ENCODE results near the gene KLHL21.

KLHL21 gene

DNA sequence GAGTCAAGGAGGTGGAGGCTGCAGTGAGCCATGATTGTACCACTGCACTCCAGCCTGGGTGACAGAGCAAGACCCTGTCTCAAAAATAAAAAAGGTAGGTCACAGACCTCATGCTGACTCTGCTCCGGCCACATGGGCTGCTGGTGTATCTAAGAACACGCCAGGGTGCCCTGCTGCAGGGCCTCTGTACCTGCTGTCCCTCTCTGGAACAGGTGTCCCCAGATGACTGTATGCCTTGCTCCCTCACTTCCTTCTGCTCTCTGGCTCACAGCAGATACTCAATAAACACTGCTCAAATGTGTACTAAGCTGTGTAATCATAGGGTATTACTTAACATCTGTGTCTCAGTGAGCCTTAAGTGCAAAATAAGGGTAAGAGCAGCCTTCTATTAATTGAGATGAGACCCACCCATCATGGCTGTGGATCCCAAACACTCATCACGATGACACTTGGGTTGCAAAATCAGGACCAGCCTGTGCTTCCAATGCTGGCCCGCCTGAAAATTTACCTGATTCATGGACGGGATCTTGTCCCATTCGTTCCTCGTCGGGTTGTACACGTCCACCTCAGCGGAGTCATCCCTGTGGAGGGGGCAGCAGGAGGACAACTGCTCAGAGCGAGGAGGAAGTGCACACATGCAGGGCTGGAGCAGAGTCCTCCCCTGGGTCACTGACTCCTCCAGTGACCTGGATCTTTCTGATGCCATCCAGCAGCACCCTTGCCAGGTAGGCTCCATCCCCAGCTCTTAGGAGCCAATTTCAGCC lies 7.5 kb downstream of the KLHL21 start:
- no peaks in the 10 kb centered on the region for H3K9me3 ChIP-seq
- H3K4me3 ChIP-seq (ENCODE audit: low read depth, low read length), result no peak overlapping the region
- no peaks in the 10 kb centered on the region for H3K27me3 ChIP-seq
- peaks cover 39% of the 10 kb centered on the region for H3K36me3 ChIP-seq
- no peak for DNase-seq
- TF ChIP-seq, protein P1, sequence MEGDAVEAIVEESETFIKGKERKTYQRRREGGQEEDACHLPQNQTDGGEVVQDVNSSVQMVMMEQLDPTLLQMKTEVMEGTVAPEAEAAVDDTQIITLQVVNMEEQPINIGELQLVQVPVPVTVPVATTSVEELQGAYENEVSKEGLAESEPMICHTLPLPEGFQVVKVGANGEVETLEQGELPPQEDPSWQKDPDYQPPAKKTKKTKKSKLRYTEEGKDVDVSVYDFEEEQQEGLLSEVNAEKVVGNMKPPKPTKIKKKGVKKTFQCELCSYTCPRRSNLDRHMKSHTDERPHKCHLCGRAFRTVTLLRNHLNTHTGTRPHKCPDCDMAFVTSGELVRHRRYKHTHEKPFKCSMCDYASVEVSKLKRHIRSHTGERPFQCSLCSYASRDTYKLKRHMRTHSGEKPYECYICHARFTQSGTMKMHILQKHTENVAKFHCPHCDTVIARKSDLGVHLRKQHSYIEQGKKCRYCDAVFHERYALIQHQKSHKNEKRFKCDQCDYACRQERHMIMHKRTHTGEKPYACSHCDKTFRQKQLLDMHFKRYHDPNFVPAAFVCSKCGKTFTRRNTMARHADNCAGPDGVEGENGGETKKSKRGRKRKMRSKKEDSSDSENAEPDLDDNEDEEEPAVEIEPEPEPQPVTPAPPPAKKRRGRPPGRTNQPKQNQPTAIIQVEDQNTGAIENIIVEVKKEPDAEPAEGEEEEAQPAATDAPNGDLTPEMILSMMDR (IDR thresholded peaks at IDR 0.05; ENCODE audit: low read depth, low read length), result no peak
- no peaks in the 10 kb centered on the region for H3K4me1 ChIP-seq

DNA sequence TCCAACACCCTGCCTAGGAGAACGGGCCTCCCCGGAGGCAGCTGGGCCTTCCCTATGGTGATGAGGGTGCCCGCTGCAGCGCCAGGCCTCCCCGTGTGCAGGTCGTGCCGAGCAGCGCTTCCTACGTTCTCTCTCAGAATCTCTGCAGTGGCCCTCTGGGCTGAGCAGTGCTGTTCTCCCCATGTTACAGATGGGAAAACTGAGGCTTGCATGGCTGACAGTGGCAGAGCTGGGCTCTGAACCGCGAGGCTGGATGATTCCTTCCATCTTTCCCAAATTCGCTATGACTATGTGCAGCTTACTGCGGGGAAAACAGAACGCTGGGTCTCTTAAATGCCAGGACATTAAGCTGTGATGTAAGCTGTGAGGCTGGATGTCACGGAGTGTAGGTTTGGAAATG lies 8.9 kb downstream of the KLHL21 start:
- no peak for DNase-seq
- no peaks in the 10 kb centered on the region for H3K27me3 ChIP-seq
- H3K36me3 ChIP-seq, result peaks cover 37% of the 10 kb centered on the region
- no peaks in the 10 kb centered on the region for H3K9me3 ChIP-seq
- no peaks in the 10 kb centered on the region for H3K4me1 ChIP-seq
- TF ChIP-seq, protein P1 (IDR thresholded peaks at IDR 0.05; ENCODE audit: low read depth, low read length), result no peak
- no peak overlapping the region for H3K4me3 ChIP-seq (ENCODE audit: low read depth, low read length)

DNA sequence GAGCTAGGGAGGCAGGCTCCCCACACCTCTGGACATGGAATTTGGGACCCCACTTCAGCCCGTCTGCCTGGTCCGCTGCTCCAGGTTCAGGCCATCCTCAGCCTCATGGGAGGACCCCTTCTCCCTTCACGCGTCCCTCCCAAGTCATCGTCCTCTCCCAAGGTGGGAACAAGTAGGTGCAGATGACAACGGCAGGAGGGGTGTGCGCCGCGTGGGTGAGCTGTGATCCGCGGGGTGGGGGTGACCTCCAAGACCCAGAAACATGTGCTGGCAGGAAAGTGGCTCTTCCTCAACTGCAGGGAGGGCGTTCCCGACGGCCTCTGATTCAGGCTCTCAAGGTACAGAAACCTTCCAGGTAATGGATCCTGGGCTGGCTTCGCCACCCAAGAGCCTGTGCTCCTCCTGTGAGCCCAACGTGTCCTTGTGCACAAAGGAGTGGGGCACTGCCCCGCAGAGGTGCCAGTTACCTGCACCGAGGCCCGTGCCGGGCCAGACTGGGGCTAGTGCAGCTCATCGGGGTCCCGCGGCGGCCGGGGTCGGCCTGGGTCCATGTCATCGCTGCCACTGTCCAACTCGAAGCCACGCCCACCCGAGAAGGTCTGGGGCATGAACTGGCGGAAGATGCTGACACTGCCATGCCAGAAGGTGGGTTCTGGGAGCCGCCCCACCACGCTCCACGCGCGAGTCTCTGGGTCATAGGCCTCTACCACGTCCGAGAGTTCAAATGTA lies 9.6 kb downstream of the KLHL21 start:
- Histone ChIP-seq H3K9me3 (no peaks in the 10 kb centered on the region), H3K4me1 (no peaks in the 10 kb centered on the region), H3K4me3 (ENCODE audit: low read depth, low read length) (no peak overlapping the region), H3K36me3 (peaks cover 35% of the 10 kb centered on the region), H3K27me3 (no peaks in the 10 kb centered on the region)
- DNase-seq, result no peak
- TF ChIP-seq, protein P1 (IDR thresholded peaks at IDR 0.05; ENCODE audit: low read depth, low read length), result no peak

DNA sequence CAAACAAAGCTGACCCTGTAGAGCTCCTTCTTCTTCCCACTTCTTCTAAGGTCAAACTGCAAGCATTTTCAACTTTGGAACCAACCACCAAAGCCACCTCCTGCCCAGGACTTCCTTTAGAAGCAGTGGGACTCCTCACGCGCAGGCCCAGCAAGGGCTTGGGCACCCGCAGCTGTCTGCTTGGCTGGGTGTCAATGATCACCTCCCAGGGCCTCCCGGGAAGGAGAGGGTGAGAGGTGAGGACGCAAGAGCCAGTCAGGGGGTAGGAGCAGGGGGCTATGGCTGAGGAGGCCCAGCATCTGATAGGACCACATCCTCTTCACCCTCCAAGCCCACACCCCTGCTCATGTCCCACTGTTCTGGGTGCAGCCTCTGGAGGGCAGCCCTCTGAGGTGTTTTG lies 10.2 kb downstream of the KLHL21 start:
- Histone ChIP-seq H3K9me3 (no peaks in the 10 kb centered on the region), H3K36me3 (peaks cover 34% of the 10 kb centered on the region), H3K4me1 (no peaks in the 10 kb centered on the region), H3K4me3 (ENCODE audit: low read depth, low read length) (no peak overlapping the region), H3K27me3 (no peaks in the 10 kb centered on the region)
- DNase-seq, result no peak
- TF ChIP-seq, protein P1 (IDR thresholded peaks at IDR 0.05; ENCODE audit: low read depth, low read length), result no peak

DNA sequence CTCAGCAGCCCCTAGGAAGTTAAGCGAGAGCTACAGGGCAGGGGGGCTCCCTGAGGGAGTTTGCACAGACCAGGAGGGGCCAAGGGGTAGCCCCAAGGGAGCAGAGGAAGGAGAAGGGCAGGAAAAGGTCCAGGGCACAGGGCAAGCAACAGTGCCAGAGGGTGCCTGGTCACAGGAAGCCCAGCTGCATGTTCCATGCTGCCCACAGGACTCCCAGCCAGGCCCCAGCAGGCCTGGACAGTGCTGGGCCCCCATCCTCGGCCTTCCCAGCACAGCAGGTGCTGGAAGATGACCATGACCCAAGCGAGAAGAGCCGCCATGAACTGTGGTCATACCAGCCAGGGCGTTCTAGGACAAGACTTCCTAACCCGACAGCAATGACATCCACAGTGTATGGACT lies 11.0 kb downstream of the KLHL21 start:
- no peak for DNase-seq
- peaks cover 34% of the 10 kb centered on the region for H3K36me3 ChIP-seq
- TF ChIP-seq, protein P1 (IDR thresholded peaks at IDR 0.05; ENCODE audit: low read depth, low read length), result no peak
- H3K4me3 ChIP-seq (ENCODE audit: low read depth, low read length), result no peak overlapping the region
- H3K9me3 ChIP-seq, result no peaks in the 10 kb centered on the region
- H3K4me1 ChIP-seq, result no peaks in the 10 kb centered on the region
- H3K27me3 ChIP-seq, result no peaks in the 10 kb centered on the region

DNA sequence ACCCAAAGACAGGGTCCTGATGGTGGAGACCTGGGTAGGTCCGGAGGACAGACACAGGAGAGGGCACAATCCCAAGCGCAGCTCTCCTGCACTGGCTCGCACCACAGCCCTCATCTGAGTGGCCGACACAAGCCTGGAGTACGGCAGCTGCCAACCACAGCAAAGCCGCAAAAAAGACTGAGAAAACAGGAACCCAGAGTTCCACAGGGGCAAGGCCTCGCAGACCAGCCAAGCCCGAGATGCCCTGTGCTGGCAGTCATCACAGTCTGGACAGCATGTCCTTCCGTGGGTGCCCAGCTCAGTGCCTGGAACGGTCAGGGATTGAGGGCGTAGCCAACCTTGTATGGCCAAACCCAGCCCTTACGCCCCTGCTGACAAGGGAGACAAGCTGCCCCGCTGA lies 11.4 kb downstream of the KLHL21 start:
- Histone ChIP-seq H3K36me3 (peaks cover 31% of the 10 kb centered on the region), H3K27me3 (no peaks in the 10 kb centered on the region), H3K4me1 (no peaks in the 10 kb centered on the region), H3K9me3 (no peaks in the 10 kb centered on the region), H3K4me3 (ENCODE audit: low read depth, low read length) (no peak overlapping the region)
- TF ChIP-seq, protein P1 (IDR thresholded peaks at IDR 0.05; ENCODE audit: low read depth, low read length), result no peak
- DNase-seq, result no peak

Data from BE2C (cell line).